Measurements from ENCODE around the gene EIF4E. TPM values are rescaled to one million over a fixed set of nuclear protein-coding genes. Genes with fewer than 3 reads are reported as not detected.
"Not testable (repeated sequence)": the region's sequence is repeated elsewhere in the genome, so short reads cannot be mapped to it uniquely, and the experiment has no call there.

The EIF4E gene
- total RNA-seq, 2 experiments from 2014 or later = 80.1 to 88.5 TPM

DNA sequence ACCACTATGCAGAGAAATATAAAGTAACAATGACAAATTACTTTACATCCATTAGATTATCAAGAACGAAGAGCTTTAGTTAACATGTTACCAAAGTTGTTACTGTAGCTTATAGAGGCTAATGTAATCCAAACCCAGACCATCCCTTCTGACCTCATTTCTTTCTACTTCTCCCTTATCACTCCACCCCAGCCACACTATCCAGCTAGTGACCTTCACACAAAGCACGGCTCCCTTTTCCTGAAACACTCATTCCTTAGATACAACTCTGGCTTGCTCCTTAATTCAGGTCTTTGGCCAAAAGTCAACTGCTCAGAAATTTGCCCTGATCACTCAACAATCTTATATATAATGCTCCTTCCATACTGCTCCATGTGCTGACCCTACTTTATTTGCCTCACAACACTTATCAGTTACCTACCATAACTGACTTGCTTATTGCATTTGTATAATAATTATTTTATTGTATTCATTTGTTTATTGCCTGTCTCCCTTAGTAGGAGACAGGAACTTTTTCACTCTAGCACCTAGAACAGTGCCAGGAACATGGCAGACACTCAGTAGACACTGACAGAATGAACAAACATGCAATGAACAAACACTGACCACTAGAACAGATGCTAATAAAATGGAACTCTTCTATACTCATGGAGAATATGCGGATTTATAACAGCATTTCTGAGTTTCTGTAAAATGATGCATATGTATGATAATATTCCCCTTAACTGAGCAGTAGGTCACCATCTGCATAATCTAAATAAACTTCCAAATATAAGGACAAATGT lies 67.6 kb downstream of the EIF4E start:
- Mint-ChIP-seq H3K4me3 (no peak overlapping the region), H3K9me3 (no peaks in the 10 kb centered on the region), H3K27ac (no peak overlapping the region), H3K4me1 (peaks cover 11% of the 10 kb centered on the region), H3K27me3 (peaks cover 2% of the 10 kb centered on the region), H3K36me3 (ENCODE audit: low read depth) (peaks cover 3% of the 10 kb centered on the region)
- no peak for DNase-seq
- ChIA-PET CTCF (no interaction called here), POLR2A (no interaction called here)

DNA sequence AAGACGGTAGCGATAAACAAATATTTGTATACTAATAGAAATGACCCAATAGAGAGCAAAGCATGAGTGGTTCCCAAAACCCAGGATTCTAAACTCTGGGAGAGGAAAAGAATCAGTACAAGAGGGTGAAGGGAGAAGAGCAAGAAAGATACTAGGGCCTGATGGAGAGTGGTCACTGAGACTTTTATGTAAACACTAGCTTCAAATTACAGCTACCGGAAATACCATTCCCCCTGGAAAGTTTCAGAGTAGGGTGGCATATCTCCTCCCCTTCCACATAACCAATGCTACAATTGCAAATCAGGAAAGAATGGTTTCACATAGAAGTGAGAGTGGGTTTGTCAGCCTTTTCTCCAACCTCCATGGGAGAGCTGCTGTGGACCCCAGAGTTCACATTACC lies 77.1 kb downstream of the EIF4E start:
- Mint-ChIP-seq H3K27ac (no peak overlapping the region), H3K36me3 (ENCODE audit: low read depth) (no peaks in the 10 kb centered on the region), H3K4me3 (no peak overlapping the region), H3K9me3 (peaks cover 4% of the 10 kb centered on the region), H3K27me3 (peaks cover 15% of the 10 kb centered on the region), H3K4me1 (no peaks in the 10 kb centered on the region)
- ChIA-PET CTCF (interaction anchor here (0.7 kb wide), 1 partner anchor 750 kb away, joined by 3 read pairs; no protein-coding TSS in a partner anchor), POLR2A (no interaction called here)
- no peak for DNase-seq

DNA sequence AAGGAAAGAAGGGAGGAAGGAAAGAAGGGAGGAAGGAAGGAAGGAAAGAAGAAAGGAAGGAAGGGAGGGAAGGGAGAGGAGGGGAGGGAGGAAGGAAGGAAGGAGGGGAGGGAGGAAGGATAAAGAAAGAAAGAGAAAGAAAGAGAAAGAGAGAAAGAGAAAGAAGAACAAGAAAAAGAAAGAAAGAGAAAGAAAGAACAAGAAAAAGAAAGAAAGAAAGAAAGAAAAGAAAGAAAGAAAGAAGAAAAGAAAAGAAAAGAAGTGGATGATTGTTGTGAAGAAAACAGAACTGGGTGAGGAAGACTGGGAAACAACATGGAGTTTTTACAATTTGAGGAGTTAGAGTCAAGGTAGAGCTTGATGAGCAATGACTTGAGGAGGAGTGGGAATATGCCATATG lies 78.0 kb downstream of the EIF4E start:
- H3K4me1 Mint-ChIP-seq = no peaks in the 10 kb centered on the region
- no peak overlapping the region for H3K4me3 Mint-ChIP-seq
- CTCF ChIA-PET = no interaction called here
- H3K27me3 Mint-ChIP-seq = peaks cover 14% of the 10 kb centered on the region
- no peak for DNase-seq
- POLR2A ChIA-PET = no interaction called here
- no peaks in the 10 kb centered on the region for H3K36me3 Mint-ChIP-seq (ENCODE audit: low read depth)
- H3K27ac Mint-ChIP-seq = no peak overlapping the region
- peaks cover 4% of the 10 kb centered on the region for H3K9me3 Mint-ChIP-seq

DNA sequence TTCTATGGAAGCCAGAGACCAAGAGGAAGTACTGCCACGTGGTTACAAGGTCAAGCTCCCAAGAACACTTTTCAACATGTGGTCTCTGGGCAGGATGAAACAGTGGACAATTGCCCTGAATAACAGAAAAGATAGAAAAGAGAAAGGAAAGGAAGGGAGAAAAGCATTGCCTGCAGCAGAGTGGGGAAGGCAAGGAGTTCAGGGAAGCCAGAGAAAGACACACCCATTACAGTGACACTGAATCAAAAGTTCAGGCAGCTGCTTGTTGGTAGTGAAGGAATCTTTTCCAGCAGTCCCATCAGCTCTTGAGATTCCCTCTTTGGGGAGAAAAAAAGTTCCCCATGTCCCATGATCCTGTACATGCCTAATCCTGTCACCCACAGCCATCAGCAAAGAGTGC lies 80.5 kb downstream of the EIF4E start:
- ChIA-PET CTCF (no interaction called here), POLR2A (no interaction called here)
- H3K4me1 Mint-ChIP-seq = no peaks in the 10 kb centered on the region
- DNase-seq = no peak
- no peak overlapping the region for H3K27ac Mint-ChIP-seq
- H3K27me3 Mint-ChIP-seq = peaks cover 10% of the 10 kb centered on the region
- H3K36me3 Mint-ChIP-seq (ENCODE audit: low read depth) = no peaks in the 10 kb centered on the region
- H3K9me3 Mint-ChIP-seq = peaks cover 10% of the 10 kb centered on the region
- no peak overlapping the region for H3K4me3 Mint-ChIP-seq

DNA sequence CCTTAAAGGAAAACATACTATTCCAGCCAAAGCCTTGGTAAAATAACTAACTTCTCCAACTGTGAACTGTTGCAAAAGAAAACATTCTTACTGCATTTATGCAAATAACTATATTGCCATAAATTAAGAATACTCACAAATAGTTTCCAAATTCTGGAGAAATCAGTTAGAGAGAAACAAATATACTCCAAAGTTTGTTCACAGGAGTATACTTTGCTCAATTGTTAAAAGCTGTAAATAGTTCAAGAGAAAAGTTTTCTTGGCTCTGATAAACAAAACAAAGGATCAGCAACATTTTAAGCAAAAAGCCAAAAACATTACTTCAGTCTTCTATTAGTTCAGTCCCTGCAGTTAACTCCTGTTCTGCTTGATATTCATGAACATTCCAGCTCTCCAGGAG lies 83.0 kb downstream of the EIF4E start:
- Mint-ChIP-seq H3K27me3 (no peaks in the 10 kb centered on the region), H3K4me3 (no peak overlapping the region), H3K36me3 (ENCODE audit: low read depth) (peaks cover 3% of the 10 kb centered on the region), H3K9me3 (peaks cover 17% of the 10 kb centered on the region), H3K4me1 (no peaks in the 10 kb centered on the region), H3K27ac (no peak overlapping the region)
- CTCF ChIA-PET = no interaction called here
- POLR2A ChIA-PET = no interaction called here
- no peak for DNase-seq

DNA sequence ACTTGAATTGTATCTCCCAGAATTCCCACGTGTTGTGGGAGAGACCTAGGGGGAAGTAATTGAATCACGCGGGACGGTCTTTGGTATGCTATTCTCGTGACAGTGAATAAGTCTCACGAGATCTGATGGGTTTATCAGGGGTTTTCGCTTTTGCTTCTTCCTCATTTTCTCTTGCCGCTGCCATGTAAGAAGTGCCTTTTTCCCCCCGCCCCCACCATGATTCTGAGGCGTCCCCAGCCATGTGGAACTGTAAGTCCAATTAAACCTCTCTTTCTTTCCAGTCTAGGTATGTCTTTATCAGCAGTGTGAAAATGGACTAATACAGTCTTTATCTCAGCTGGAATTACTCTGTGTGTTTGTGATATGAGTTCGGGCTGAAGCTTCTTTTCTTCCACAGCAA lies 86.0 kb downstream of the EIF4E start:
- H3K27me3 Mint-ChIP-seq; H3K4me1 Mint-ChIP-seq; H3K36me3 Mint-ChIP-seq (ENCODE audit: low read depth); H3K27ac Mint-ChIP-seq; DNase-seq; H3K4me3 Mint-ChIP-seq; POLR2A ChIA-PET; CTCF ChIA-PET: not testable (repeated sequence)
- H3K9me3 Mint-ChIP-seq = peaks cover 15% of the 10 kb centered on the region

DNA sequence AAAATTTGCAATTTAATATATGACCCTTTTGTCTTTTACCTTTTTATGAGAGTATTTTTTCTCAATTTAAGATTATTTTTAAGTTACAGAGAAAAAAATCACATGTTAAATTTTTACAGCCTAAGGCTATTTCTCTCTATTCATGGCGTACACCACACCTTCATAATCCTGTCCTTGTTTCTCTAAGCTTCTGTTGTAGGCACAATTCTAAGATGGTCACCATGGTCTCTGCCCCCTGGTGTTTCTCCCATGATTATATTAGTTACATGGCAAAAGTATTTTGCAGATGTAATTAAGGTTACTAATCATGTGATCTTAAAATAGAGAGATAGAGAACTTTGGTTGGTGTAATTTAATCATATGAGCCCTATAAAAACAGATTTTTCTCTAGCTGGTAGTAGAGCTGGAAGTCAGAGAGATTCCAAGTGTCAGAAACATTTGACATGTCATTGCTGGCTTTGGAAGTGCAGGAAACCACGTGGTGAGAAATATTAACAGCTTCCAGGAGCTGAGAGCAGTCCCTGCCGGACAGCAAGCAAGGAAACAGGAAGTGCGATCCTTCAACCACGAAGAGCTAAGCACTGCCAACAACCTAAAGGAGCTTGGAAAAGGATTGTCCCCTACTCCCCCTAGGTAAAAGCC lies 89.8 kb downstream of the EIF4E start:
- no peak overlapping the region for H3K4me3 Mint-ChIP-seq
- peaks cover 7% of the 10 kb centered on the region for H3K9me3 Mint-ChIP-seq
- no peak for DNase-seq
- CTCF ChIA-PET = no interaction called here
- H3K4me1 Mint-ChIP-seq = no peaks in the 10 kb centered on the region
- H3K27me3 Mint-ChIP-seq = no peaks in the 10 kb centered on the region
- no peak overlapping the region for H3K27ac Mint-ChIP-seq
- H3K36me3 Mint-ChIP-seq (ENCODE audit: low read depth) = peaks cover 3% of the 10 kb centered on the region
- POLR2A ChIA-PET = no interaction called here

DNA sequence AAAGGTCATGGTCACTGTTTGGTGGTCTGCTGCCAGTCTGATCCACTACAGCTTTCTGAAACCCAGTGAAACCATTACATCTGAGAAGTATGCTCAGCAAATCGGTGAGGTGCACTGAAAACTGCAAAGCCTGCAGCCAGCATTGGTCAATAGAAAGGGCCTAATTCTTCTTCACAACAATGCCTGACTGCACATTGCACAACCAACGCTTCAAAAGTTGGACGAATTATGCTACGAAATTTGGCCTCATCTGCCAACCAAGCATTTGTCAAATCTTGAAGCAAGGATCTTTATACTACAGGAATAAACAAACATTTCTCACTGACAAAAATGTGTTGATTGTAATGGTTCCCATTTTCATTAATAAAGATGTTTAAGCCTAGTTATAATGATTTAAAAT lies 90.4 kb downstream of the EIF4E start:
- Mint-ChIP-seq H3K4me3 (no peak overlapping the region), H3K4me1 (no peaks in the 10 kb centered on the region), H3K27me3 (no peaks in the 10 kb centered on the region), H3K36me3 (ENCODE audit: low read depth) (peaks cover 3% of the 10 kb centered on the region), H3K9me3 (peaks cover 7% of the 10 kb centered on the region), H3K27ac (no peak overlapping the region)
- no peak for DNase-seq
- POLR2A ChIA-PET = no interaction called here
- CTCF ChIA-PET = no interaction called here

DNA sequence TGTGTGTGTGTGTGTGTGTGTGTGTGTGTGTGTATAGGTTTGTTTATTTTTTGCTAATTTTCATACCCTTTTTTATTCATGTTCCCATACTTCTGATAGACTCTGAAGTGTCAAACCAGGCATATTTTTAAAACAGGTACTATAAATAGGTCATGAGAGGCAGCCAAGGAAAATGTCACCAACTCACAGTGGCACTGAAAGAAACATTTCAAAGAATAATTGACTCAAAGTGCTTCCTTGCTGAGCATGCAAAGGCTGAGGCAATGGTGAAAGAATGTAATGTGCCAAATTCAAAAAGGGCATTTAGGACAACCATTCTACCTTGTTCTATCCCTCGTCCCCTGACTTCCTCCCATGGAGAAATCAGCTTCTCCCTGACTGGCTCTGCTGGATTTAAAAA lies 95.5 kb downstream of the EIF4E start:
- Mint-ChIP-seq H3K27me3 (peaks cover 2% of the 10 kb centered on the region), H3K27ac (no peak overlapping the region), H3K36me3 (ENCODE audit: low read depth) (no peaks in the 10 kb centered on the region), H3K4me3 (no peak overlapping the region), H3K9me3 (no peaks in the 10 kb centered on the region), H3K4me1 (no peaks in the 10 kb centered on the region)
- DNase-seq = no peak
- CTCF ChIA-PET = no interaction called here
- POLR2A ChIA-PET = no interaction called here

DNA sequence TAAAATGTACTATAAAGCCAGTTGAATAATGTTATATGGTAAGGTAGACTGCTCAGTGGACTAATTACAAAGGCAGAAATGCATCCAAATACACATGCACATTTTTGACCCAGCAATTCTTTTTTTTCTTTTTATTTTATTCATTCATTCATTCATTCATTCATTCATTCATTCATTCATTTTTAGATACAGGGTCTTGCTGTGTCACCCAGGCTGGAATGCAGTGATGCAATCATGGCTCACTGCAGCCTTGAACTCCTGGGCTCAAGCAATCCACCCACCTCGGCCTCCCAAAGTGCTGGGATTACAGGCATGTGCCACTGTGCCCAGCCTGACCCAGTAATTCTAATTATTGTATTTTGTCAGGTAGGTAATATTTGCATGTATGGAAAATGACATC lies 97.9 kb downstream of the EIF4E start:
- H3K9me3 Mint-ChIP-seq; H3K27ac Mint-ChIP-seq; POLR2A ChIA-PET; DNase-seq; H3K4me1 Mint-ChIP-seq; H3K27me3 Mint-ChIP-seq; H3K36me3 Mint-ChIP-seq (ENCODE audit: low read depth); H3K4me3 Mint-ChIP-seq: not testable (repeated sequence)
- CTCF ChIA-PET = interaction anchor here (0.8 kb wide), 1 partner anchor 364 kb away, joined by 4 read pairs; no protein-coding TSS in a partner anchor

Other genes with a start within 250 kb of the EIF4E start
- 10 to 100 TPM; 41.5 to 44.9 TPM for gene METAP1, start 66.6 kb upstream of the EIF4E start, total RNA-seq
- gene ADH5, start 159.7 kb upstream of the EIF4E start, total RNA-seq = 100 to 1,000 TPM; 107 to 114 TPM
- not detected for gene ADH4, start 215.2 kb upstream of the EIF4E start, total RNA-seq

Data from activated CD4-positive, alpha-beta memory T cell treated with anti-CD3 and anti-CD28 coated beads, Interleukin-2, amount 10 ng/mL, durations not matched to agents 7 days and 5 days (primary cell).